ENCODE data around the gene NR6A1. TPM values are rescaled to one million over a fixed set of nuclear protein-coding genes. Genes with fewer than 3 reads are reported as not detected.

The NR6A1 gene
- total RNA-seq, 1 donor from 2014 or later: 63.8 TPM

DNA sequence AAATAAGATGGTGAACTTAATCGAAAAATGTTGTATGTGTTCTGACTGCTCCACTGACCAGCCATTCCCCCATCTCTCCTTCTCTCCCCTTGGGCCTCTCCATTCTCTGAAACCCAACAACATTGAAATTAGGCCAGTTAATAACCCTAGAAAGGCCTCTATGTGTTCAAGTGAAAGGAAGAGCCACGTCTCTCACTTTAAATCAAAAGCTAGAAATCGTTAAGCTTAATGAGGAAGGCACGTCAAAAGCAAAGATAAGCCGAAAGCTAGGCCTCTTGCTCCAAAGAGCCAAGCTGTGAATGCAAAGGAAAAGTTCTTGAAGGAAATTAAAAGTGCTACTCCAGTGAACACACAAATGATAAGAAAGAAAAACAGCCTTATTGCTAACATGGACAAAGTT is 186.5 kb downstream of the NR6A1 start:
- no peak for TF ChIP-seq CTCF (IDR thresholded peaks at IDR 0.05; ENCODE audit: unreplicated experiment)

GRCh38 chr9:124583134-124583533 is 188.0 kb downstream of the NR6A1 start:
- H3K4me3 Mint-ChIP-seq (ENCODE audit: unreplicated experiment): no peak overlapping the region
- no peak for TF ChIP-seq CTCF (IDR thresholded peaks at IDR 0.05; ENCODE audit: unreplicated experiment)
- no peak for DNase-seq (ENCODE audit: low spot score)
- H3K27me3 Mint-ChIP-seq (ENCODE audit: unreplicated experiment): peaks cover 8% of the 10 kb centered on the region
- no peaks in the 10 kb centered on the region for H3K9me3 Mint-ChIP-seq (ENCODE audit: unreplicated experiment)
- no peaks in the 10 kb centered on the region for H3K36me3 Mint-ChIP-seq (ENCODE audit: low read depth, unreplicated experiment)
- H3K4me1 Mint-ChIP-seq (ENCODE audit: unreplicated experiment): no peaks in the 10 kb centered on the region
- no peak overlapping the region for H3K27ac Mint-ChIP-seq (ENCODE audit: unreplicated experiment)

More for the DNA sequence above, 186.5 kb downstream of the NR6A1 start:
- Mint-ChIP-seq H3K27me3 (ENCODE audit: unreplicated experiment) (peaks cover 8% of the 10 kb centered on the region), H3K4me3 (ENCODE audit: unreplicated experiment) (no peak overlapping the region), H3K36me3 (ENCODE audit: low read depth, unreplicated experiment) (no peaks in the 10 kb centered on the region), H3K4me1 (ENCODE audit: unreplicated experiment) (peaks cover 2% of the 10 kb centered on the region), H3K27ac (ENCODE audit: unreplicated experiment) (no peak overlapping the region), H3K9me3 (ENCODE audit: unreplicated experiment) (no peaks in the 10 kb centered on the region)
- DNase-seq (ENCODE audit: low spot score): no peak

DNA sequence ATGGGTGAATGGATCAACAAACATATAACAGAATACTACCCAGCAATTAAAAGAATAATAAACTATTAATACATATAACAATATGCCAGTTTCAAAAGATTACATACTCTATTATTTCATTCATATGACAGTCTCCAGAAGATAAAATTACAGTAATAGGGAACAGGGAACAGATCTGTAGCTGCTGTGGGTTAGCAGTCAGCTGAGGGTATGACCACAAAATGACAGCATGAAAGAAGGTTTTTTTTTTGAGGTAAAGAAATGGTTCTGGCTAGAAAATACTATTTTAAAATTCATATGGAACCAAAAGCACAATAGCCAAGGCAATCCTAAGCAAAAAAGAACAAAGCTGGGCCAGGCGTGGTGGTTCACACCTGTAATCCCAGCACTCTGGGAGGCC is 190.9 kb downstream of the NR6A1 start:
- Mint-ChIP-seq H3K36me3 (ENCODE audit: low read depth, unreplicated experiment) (no peaks in the 10 kb centered on the region), H3K27ac (ENCODE audit: unreplicated experiment) (no peak overlapping the region), H3K9me3 (ENCODE audit: unreplicated experiment) (no peaks in the 10 kb centered on the region), H3K4me1 (ENCODE audit: unreplicated experiment) (no peaks in the 10 kb centered on the region), H3K4me3 (ENCODE audit: unreplicated experiment) (no peak overlapping the region), H3K27me3 (ENCODE audit: unreplicated experiment) (peaks cover 8% of the 10 kb centered on the region)
- DNase-seq (ENCODE audit: low spot score): no peak
- TF ChIP-seq CTCF (IDR thresholded peaks at IDR 0.05; ENCODE audit: unreplicated experiment): no peak

GRCh38 chr9:124576751-124577150 is 194.4 kb downstream of the NR6A1 start:
- Mint-ChIP-seq H3K9me3 (ENCODE audit: unreplicated experiment) (no peaks in the 10 kb centered on the region), H3K27me3 (ENCODE audit: unreplicated experiment) (peaks cover 2% of the 10 kb centered on the region), H3K4me1 (ENCODE audit: unreplicated experiment) (no peaks in the 10 kb centered on the region), H3K36me3 (ENCODE audit: low read depth, unreplicated experiment) (no peaks in the 10 kb centered on the region), H3K27ac (ENCODE audit: unreplicated experiment) (no peak overlapping the region), H3K4me3 (ENCODE audit: unreplicated experiment) (no peak overlapping the region)
- no peak for TF ChIP-seq CTCF (IDR thresholded peaks at IDR 0.05; ENCODE audit: unreplicated experiment)
- DNase-seq (ENCODE audit: low spot score): no peak

GRCh38 chr9:124574534-124575375 is 196.4 kb downstream of the NR6A1 start:
- Mint-ChIP-seq H3K4me1 (ENCODE audit: unreplicated experiment) (peaks cover 6% of the 10 kb centered on the region), H3K27ac (ENCODE audit: unreplicated experiment) (no peak overlapping the region), H3K9me3 (ENCODE audit: unreplicated experiment) (no peaks in the 10 kb centered on the region), H3K4me3 (ENCODE audit: unreplicated experiment) (no peak overlapping the region), H3K27me3 (ENCODE audit: unreplicated experiment) (no peaks in the 10 kb centered on the region), H3K36me3 (ENCODE audit: low read depth, unreplicated experiment) (no peaks in the 10 kb centered on the region)
- no peak for TF ChIP-seq CTCF (IDR thresholded peaks at IDR 0.05; ENCODE audit: unreplicated experiment)
- DNase-seq (ENCODE audit: low spot score): no peak

All from endothelial cell (in vitro differentiated cells).